ENCODE results near the gene WTAP. TPM values are rescaled to one million over a fixed set of nuclear protein-coding genes. Genes with fewer than 3 reads are reported as not detected.

The WTAP gene
- total RNA-seq, 1 experiment from 2014 or later = 138 TPM

DNA sequence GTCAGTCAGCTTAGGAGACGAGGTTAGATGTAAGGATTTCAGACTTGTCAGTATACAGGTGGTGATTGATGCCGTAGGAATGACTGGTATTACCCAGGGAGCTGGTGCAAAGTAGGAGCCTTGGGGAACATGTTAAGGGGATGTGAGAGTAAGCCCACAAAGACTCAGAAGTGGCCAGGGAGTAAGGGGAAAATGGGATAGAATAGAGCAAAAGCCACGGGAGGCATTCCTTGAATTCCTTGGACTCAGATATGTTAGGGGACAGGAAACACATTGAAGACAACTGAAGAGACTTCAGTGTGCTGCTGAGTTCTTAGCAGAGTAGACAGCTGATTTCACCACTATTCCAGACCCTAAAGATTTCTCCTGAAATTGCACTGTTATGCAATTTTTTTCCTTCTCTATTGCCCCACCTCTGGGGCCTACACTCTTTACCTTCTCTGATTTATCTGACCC is 33.3 kb downstream of the WTAP start:
- Histone ChIP-seq H3K79me1 (ENCODE audit: insufficient read depth, low read depth, low read length, poor library complexity, severe bottlenecking) (peaks cover 3% of the 10 kb centered on the region), H3K9ac (ENCODE audit: extremely low read depth, insufficient read length, low read length) (peak overlapping the region; percentile 82), H2AFZ (ENCODE audit: low read length) (no peak overlapping the region), H3T11ph (ENCODE audit: low read length) (no peak overlapping the region), H2BK12ac (ENCODE audit: insufficient read length, low read depth, low read length) (no peak overlapping the region), H4K8ac (replicated peaks; ENCODE audit: insufficient read length, low read depth, low read length) (no peak overlapping the region), H3K9me3 (ENCODE audit: control insufficient read depth, low read depth, low read length) (no peaks in the 10 kb centered on the region), H2BK5ac (ENCODE audit: insufficient read length, low read length) (no peak overlapping the region), H2AK5ac (ENCODE audit: insufficient read length, low read length) (no peak overlapping the region), H4K20me1 (ENCODE audit: control insufficient read depth, insufficient read depth, insufficient read length) (peaks cover 2% of the 10 kb centered on the region), H3K27ac (ENCODE audit: insufficient read length, low read depth, low read length) (peak overlapping the region; percentile 67), H3K18ac (ENCODE audit: insufficient read length, low read depth, low read length) (no peak overlapping the region), H2BK15ac (ENCODE audit: low read depth, low read length) (no peak overlapping the region), H3K56ac (ENCODE audit: insufficient read length, low read depth, low read length) (no peak overlapping the region), H2BK120ac (ENCODE audit: low read depth, low read length, poor library complexity, severe bottlenecking) (no peak overlapping the region), H3K4me2 (ENCODE audit: insufficient read depth, insufficient read length, low read length) (peak overlapping the region; percentile 91), H3K4ac (ENCODE audit: low read depth, low read length) (no peak overlapping the region), H3K23me2 (ENCODE audit: insufficient read length, low read depth, low read length, poor library complexity, severe bottlenecking) (peaks cover 15% of the 10 kb centered on the region), H3K4me1 (ENCODE audit: insufficient read depth, low read length) (peaks cover 2% of the 10 kb centered on the region; the same call in 1 of the 2 replicates), H2BK20ac (ENCODE audit: low read depth, low read length, poor library complexity, severe bottlenecking) (no peak overlapping the region), H3K14ac (ENCODE audit: insufficient read depth, low read length) (no peak overlapping the region), H3K27me3 (ENCODE audit: insufficient read depth, low read length) (no peaks in the 10 kb centered on the region; the same call in 1 of the 2 replicates), H4K5ac (ENCODE audit: insufficient read length, low read depth, low read length) (no peak overlapping the region), H3K79me2 (ENCODE audit: insufficient read depth, low read length) (peaks cover 3% of the 10 kb centered on the region; the same call in 1 of the 2 replicates), H3K23ac (ENCODE audit: insufficient read length, low read depth, low read length) (no peak overlapping the region), H4K91ac (ENCODE audit: insufficient read length, low read depth, low read length) (no peak overlapping the region)
- peaks cover 31 to 32% of the 10 kb centered on the region in 2 experiments for H3K4me1 Mint-ChIP-seq
- peak; percentile 74 for DNase-seq
- H3K27ac Mint-ChIP-seq = peak overlapping the region; percentile 96 to 99 (median 97)
- H3K27me3 Mint-ChIP-seq (ENCODE audit: low read depth) = no peaks in the 10 kb centered on the region
- H3K36me3 Mint-ChIP-seq (ENCODE audit: insufficient read depth in 1 of 3, low read depth in 3 of 3) = peaks cover 39 to 59% (median 55%) of the 10 kb centered on the region in 3 experiments
- no peaks in the 10 kb centered on the region; a peak in 1 of 5 replicates for H3K9me3 Mint-ChIP-seq
- TF ChIP-seq, protein P1, sequence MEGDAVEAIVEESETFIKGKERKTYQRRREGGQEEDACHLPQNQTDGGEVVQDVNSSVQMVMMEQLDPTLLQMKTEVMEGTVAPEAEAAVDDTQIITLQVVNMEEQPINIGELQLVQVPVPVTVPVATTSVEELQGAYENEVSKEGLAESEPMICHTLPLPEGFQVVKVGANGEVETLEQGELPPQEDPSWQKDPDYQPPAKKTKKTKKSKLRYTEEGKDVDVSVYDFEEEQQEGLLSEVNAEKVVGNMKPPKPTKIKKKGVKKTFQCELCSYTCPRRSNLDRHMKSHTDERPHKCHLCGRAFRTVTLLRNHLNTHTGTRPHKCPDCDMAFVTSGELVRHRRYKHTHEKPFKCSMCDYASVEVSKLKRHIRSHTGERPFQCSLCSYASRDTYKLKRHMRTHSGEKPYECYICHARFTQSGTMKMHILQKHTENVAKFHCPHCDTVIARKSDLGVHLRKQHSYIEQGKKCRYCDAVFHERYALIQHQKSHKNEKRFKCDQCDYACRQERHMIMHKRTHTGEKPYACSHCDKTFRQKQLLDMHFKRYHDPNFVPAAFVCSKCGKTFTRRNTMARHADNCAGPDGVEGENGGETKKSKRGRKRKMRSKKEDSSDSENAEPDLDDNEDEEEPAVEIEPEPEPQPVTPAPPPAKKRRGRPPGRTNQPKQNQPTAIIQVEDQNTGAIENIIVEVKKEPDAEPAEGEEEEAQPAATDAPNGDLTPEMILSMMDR (conservative IDR thresholded peaks at IDR 0.05) = no peak
- peak overlapping the region; percentile 85 to 93 for H3K4me3 Mint-ChIP-seq
- no CpG with 5 or more reads among the region's 3 CpGs for WGBS (ENCODE audit: extremely low coverage, insufficient read length, low lambda C conversion rate)

All from H9 (cell line).